HG02943 (cell line): Measurements from ENCODE around the gene LLPH.
A peak's percentile ranks its signal among the peaks of the same experiment; 100 is the strongest.

ENCODE experiments used
- ATAC-seq: cut with Tn5 transposase; IDR thresholded peaks from one replicate; pipeline ENCODE4 v1.9.1; 2021; ENCODE audit warnings: mild to moderate bottlenecking, low read depth, moderate library complexity; ENCODE audit not compliant: unreplicated experiment

LLPH gene

GRCh38 chr12:66107451-66107915, 23.1 kb downstream of the LLPH start:
- peak; percentile 97 for ATAC-seq

- ATAC-seq = no peak
Observed at GRCh38 chr12:66103016-66103913, 27.3 kb downstream of the LLPH start.

- ATAC-seq = no peak
Observed at GRCh38 chr12:66092559-66093269, 37.8 kb downstream of the LLPH start.

DNA sequence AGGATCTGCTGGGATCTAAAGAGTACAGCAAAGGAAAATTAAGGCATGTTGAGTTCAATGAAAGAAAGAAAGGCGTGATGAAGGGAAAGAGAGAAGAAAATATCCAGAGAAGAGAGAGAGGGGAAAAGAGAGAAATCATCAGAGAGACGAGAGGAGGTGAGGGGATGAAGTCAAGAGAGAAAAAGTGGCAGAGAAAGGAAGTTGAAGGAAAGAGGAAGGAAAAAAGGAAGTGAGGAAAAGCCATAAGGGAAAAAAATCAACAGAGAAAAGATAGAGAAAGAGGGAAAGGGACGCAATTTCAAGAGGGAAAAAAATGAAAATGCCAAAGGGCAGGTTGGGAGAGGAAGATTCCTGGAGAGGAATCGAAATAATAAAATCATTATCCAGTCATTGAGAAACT, 40.4 kb downstream of the LLPH start:
- no peak for ATAC-seq

DNA sequence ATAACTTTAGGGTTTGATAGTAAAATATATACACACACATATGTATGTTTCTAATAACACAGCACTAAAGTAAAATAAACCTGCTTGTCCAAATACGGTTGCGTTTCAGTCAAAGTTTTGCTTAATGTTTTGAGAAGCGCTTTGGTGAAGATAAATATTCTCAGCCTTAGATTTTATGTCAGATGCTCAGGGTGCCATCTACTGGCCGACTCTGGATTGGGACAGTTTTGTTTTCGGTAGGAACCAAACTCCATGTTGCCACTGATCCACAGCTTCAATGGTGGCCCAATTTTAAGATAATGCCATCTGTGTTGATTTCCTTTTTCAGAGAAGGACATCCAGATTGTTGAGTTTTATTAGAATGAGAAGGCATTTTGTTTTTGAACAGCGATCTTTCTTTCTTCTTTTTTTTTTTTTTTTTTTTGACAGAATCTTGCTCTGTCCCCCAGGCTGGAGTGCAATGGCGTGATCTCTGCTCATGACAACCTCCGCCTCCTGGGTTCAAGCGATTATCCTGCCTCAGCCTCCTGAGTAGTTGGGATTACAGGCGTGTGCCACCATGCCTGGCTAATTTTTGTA, 43.1 kb downstream of the LLPH start:
- no peak for ATAC-seq

DNA sequence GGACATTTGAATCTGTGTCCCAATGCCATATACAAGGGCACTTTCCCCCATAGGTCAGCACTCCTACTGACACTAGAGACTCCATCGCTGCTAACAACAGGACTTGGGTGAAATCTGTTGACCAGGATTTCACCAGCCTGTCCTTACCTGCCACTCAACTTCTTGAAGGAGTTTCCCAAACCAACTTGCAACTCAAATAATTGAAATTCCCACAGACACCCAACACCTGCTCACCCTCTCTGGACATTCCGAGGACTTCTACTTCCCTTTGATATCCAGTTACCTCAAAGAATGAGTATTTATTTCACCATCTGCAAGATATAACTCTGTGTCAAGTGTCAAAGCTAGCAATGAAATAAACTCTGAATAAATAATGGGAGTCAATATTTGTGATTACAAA, 44.6 kb downstream of the LLPH start:
- ATAC-seq = no peak

DNA sequence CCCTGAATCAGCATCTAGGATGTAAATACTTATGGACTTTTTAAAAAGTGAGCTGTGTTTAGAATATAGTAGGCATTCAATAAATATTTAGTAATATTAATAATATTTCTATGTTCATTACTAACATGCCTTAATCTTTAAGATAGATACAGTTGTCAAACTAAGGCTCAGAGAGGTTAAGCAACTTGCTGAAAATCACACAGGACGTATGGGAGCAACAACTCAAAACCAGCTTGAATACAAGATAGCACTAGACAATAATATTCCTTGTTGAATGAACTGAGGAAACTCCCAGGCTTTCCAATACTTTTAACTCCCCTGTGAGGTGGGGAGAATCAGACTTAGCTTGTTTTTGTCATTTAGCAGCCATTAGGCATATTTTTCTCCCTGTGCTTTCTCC, 45.3 kb downstream of the LLPH start:
- no peak for ATAC-seq

- ATAC-seq = no peak
Observed at GRCh38 chr12:66083766-66084165, 46.8 kb downstream of the LLPH start.

- ATAC-seq = no peak
Observed at GRCh38 chr12:66082744-66083143, 47.8 kb downstream of the LLPH start.

DNA sequence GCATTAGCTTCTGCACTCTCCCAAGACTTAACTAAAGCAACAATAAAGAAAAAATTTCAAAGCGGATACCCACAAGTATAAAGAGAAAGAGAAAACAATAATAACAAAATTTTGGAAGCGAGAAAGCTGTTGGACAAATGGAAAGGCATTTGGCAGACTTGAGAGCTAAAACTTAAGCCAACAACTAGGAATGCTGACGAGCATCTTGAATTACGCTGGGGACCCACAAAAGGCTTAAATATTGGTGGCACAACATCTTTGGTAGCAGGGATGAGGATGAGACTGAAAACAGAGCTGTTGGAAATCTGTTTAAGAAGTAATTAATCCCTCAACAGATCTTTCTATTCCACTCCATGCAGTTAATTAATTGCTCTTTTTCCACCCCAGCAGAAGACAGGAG, 49.8 kb downstream of the LLPH start:
- no peak for ATAC-seq

GRCh38 chr12:66077542-66077941, 53.0 kb downstream of the LLPH start:
- ATAC-seq = no peak

GRCh38 chr12:66074561-66074960, 56.0 kb downstream of the LLPH start:
- no peak for ATAC-seq

- no peak for ATAC-seq
Observed at GRCh38 chr12:66072566-66072965, 58.0 kb downstream of the LLPH start.

DNA sequence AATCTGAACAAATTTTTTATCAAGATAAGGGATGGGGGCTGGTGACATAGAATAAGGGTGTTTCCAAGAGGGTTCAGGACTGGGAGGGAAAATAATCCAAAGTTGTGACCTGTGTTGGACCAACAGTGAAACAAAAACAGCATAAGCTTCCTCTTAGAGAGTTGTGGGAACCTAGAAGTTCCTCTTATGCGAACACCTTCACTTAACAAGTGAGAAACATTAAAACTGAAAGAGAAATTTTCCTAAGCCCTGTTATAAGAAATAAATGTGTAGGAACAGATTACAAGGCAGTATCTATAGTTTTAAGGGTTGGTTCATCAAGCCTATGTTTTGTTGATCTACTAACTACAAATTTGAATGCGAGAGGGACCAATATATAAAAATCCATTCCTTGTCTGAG, 58.4 kb downstream of the LLPH start:
- no peak for ATAC-seq

- ATAC-seq = no peak
Observed at GRCh38 chr12:66071549-66071948, 59.0 kb downstream of the LLPH start.

GRCh38 chr12:66070378-66071120, 60.0 kb downstream of the LLPH start:
- ATAC-seq = no peak

- peak; percentile 20 for ATAC-seq
Observed at GRCh38 chr12:66066929-66067523, 63.5 kb downstream of the LLPH start.
